Left renal pelvis (tissue), 4 donors: ENCODE measurements around the gene KHSRP. TPM values are rescaled to one million over a fixed set of nuclear protein-coding genes. Genes with fewer than 3 reads are reported as not detected.

Experiments used
- DNase-seq, 4 donors: peaks; one replicate each; pipeline ENCODE4 v3.0.0-alpha.2; 2013; ENCODE audit warnings: low read depth in 4 of 4, low spot score in 3 of 4
- polyA plus RNA-seq, 4 donors: library from polyadenylated mRNA; unstranded; fragments of 120-200 nt; gene quantifications; one replicate each; pipeline ENCODE4 v1.2.1, GENCODE V29; 2013; ENCODE audit not compliant: insufficient read length in 4 of 4

The KHSRP gene
- polyA plus RNA-seq, 4 donors, result 259 to 351 (median 275) TPM

- DNase-seq, result no peak
These were observed 29.8 kb downstream of the KHSRP start for GRCh38 chr19:6394831-6395230.

DNA sequence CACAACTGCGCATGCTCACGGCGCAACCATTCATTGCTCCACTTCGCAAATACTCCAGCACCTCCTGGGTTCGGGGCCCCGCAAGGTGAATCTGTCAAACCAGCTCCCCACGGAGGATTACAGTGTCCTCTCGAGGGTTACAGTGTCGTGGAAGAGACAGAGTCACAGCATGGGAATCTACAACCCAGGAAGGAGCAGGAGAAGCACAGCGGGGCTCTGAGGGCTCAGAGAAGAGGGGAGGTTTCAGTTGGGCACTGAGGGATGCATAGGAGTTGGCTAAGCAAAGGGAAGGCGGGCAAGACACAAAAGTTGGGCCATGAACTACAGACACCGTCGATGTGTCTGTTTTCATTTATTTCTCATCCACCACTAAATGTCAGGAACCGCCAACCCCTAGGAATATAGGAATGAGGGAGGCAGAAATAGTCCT lies 30.6 kb downstream of the KHSRP start:
- no peak for DNase-seq

- peak; percentile 92 to 96 (median 94) for DNase-seq
These were observed 31.3 kb downstream of the KHSRP start, which contains the start of gene GTF2F1 for GRCh38 chr19:6393074-6393982. Gene GTF2F1 (minus strand): TSS chr19:6393164. CDS start chr19:6392995, 169 bp downstream.

GRCh38 chr19:6392221-6393073 lies 32.2 kb downstream of the KHSRP start:
- no peak for DNase-seq

GRCh38 chr19:6387372-6387771 lies 37.2 kb downstream of the KHSRP start:
- no peak for DNase-seq

DNA sequence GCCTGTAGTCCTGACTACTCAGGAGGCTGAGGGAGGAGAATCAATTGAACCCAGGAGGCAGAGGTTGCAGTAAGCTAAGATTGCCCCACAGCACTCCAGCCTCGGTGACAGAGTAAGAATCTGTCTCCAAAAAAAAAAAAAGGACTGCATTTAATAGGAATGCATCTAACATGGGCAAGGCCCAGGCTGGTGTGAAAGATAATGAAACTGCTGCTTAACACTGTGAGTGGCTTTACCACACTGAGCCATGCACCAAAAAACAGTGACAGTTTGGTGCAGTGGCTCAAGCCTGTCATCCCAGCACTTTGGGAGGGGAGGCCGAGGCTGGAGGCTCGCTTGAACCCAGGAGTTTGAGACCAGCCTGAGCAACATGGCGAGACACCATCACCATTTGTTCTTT lies 40.2 kb downstream of the KHSRP start:
- no peak for DNase-seq

DNA sequence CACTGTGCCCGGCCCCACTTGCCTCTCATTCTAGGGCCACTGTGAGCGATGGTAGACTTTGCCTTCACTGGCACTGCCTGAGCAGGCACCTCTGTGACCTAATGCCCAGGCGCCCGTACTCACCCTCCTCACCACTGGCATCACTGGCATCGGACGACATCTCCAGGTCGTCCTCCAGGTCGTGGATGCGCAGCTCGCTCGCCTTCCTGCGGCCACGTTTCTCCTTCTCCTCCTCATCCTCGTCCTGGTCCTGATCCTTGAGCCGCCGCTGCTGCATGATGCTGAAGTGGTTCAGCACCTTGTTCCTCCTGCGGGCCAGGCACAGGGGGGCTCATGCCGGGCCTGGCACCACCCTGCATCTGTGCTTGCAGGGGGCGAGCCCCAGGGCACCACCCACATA lies 41.4 kb downstream of the KHSRP start:
- DNase-seq, result no peak

DNA sequence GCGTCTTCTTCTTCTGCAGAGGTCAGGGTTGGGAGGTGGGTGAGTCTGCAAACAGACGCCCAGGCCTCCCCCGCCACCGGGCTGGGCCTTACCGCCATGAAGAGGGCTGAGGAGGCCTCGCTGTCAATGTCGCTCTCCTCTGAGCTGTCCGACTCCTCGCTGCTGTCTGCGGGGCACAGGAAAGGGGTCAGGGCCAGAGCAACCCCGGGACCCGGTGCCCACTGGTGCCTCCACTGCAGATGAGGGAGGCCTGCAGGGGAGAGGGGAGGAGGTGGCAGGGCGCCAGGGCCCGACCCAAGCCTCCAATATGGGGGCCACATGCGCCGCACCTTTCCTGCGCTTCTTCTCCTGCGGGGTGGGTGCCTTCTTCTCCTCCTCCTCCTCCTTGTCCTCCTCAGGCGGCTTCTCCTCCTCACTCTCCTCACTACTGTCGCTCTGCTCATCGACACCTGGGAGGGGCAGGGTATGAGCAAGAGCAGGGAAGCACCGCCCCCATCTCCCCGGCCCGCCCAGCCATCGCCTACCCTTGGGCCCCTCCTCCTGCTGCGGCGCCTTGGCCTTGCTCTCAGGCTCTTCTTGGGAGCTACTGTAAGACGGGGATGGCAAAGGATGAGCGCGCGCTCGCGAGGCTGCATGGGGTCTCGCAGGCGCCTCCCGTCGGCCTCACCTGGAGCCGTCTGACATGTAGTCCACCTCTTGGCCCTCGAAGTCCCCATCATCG lies 43.4 kb downstream of the KHSRP start:
- DNase-seq, result no peak

- no peak for DNase-seq
These were observed 44.9 kb downstream of the KHSRP start for GRCh38 chr19:6379744-6380143.

DNA sequence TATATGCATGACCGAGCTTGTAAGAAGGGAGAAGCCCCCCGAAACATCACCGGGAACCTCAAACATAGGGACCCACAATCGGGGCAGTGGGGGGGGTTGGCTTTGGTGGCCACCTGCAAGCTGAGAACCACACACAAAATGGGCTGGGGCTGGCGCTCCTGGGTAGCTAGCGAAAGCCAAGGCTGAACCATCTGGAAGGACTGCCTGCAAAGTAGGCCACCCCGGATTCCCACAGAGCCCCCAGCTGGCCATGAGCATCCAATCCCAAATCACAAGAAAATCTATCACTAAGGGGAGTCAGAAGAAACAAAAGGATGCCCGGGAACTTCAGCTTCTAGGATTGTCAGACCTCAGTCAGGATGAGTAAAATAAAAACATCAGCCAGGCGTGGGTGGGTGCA lies 46.1 kb downstream of the KHSRP start:
- no peak for DNase-seq

DNA sequence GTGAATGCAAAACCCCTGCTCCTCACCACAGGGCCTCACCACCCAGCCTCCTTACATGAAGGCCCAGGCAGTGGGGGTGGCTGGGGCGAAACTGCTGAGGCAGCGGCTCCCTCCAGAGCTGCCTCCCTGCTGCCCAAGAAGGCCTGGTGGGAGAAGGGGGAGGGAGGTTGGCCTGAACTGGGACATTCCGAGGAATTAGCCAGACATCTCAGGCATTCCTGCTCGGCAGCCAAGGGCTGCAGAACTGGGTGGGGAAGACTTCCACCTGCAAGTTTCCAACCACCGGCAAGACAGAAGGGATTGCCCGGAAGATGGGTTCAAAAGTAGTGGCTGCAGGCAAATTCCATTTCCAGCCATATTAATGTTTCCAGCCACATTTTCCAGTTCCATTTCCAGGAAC lies 46.6 kb downstream of the KHSRP start:
- no peak for DNase-seq

DNA sequence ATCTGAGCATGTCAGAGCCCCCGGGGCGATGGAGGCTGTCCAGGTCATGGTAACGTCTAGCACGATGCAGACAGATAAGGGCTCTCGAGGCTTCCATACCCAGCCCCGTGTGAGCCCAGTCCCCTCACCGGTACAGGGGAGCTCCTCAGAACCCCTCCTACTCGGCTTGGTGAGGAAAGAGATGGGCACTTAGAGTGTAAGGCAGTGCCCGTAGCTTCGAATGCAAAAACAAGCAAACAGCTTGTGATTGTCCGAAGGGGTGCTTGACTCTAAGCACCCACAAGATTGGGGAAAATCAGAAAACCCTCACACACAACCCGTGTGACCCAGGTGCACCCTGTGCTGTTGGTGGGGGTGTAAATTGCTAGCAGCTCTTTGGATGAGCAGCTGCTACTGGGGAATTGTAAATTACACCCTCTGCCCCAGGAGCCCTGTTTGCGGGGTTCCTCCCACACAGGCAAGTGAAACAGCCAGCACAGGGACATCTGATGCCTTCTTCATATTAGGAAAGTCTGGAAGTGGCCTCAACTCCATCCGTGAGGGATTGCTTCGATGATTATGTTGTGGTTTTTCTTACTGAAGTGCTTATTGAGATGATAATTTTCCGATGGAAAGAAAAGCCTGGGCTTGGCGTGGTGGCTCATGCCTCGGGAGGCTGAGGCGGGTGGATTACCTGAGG lies 48.0 kb downstream of the KHSRP start:
- no peak for DNase-seq

- DNase-seq, result no peak
These were observed 49.1 kb downstream of the KHSRP start, which contains the start of gene PSPN for GRCh38 chr19:6375411-6376010. Gene PSPN (minus strand): TSS chr19:6375933. CDS start chr19:6375849, 84 bp downstream.

DNA sequence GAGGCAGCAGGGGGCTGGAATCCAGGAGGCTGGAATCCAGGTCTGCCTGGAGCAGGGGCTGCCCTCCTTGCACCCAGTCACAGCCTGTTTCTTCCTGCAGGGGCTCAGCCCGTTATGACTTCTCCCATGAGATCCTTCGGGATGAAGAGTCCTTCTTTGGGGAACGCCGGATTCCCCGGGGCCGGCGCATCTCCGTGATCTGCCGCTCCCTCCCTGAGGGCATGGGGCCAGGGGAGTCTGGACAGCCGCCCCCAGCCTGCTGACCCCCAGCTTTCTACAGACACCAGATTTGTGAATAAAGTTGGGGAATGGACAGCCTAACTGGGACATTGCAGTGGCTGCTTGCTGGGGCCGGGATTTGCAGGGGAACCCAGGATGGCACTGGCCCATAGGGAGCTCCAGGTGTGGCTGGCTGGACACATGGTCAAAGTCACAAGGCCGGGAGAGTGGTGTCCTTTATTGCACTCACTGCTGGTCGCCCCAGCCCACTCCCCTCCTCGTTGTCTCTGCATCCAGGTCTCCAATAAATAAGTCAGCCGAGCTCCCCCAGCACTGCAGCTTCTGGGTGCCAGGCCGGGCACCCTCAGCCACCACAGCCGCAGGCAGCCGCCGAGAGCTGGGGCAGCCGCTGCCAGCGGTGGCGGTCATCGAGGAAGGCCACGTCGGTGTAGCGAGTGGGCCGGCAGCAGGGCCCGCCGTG lies 49.8 kb downstream of the KHSRP start:
- DNase-seq, result no peak

DNA sequence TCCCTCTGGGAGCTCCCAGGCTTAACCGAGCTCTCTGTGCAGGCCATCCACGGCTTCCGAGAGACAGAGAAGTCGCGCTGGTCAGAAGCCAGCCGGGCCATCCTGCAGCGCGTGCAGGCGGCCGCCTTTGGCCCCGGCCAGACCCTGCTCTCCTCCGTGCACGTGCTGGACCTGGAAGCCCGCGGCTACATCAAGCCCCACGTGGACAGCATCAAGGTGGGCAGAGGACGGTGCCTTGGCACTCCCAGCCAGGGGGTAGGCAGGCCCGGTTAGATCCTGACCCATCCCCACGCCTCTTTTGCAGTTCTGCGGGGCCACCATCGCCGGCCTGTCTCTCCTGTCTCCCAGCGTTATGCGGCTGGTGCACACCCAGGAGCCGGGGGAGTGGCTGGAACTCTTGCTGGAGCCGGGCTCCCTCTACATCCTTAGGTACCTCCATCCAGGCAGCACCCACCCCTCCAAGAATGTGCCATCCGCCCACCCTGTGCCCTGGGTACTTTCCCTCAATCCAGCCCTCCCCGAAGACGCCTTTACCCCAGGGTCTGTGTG lies 50.4 kb downstream of the KHSRP start:
- no peak for DNase-seq

DNA sequence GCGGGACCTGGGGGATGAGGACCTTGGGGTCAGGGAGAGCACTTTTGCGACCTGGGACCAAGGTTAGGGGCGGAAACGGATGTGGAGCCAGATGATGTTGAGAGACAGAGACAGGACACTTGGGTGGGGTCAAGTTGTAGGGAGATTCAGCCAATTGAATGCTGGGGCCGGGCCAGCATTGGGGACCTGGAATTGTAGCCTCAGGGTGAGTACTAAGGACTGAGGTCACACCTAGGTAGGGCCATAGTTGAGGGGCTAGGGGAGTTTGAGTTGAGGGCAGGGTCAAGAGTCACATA lies 50.9 kb downstream of the KHSRP start:
- DNase-seq, result no peak

DNA sequence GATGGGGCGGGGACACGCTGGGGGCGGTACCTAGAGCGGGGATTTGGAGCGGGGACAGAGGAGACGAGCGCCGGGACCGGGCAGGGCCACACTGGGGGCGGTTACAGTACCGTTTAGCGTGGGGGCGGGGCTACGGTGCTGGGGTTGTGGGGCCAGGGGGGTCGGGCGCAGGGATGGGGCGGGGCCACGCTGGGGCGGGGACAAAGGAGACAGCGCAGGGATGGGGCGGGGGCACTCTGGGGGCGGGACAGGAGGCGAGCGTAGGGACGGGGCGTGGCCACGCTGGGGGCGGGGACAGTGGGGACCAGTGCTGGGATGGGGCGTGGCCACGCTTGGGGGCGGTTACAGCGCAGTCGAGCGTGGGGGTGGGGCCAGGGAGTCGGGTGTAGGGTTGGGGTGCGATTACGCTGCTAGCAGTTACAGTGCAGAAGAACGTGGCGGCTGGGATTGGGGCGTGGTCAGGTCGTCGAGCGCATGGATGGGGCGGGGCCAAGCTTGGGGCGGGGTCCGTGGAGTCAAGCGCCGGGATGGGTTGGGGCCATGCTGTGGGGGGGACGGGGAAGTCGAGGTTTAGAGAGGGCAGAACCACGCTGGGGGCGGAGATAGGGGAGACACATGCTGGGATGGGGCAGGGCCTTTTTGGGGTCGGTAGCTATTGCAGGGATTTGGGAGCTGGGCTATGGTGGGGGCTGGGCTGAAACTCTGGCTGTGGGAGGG lies 51.4 kb downstream of the KHSRP start:
- peak; percentile 90 to 95 (median 93) for DNase-seq

- DNase-seq, result peak; percentile 99 to 100 (median 100)
These were observed 52.0 kb downstream of the KHSRP start, which contains the start of gene ALKBH7 for GRCh38 chr19:6372594-6373095. Gene ALKBH7 (plus strand): TSS chr19:6372794. CDS start chr19:6372821, 27 bp downstream.
